ENCODE data around the gene ANO10.

- no peak for TF ChIP-seq CTCF (conservative IDR thresholded peaks at IDR 0.05 in 1 of 2, IDR thresholded peaks at IDR 0.05 in 1 of 2; ENCODE audit: extremely low read depth in 1 of 2, insufficient read depth in 1 of 2, low read depth in 1 of 2, low read length in 2 of 2)
- no peak for TF ChIP-seq EZH2 (IDR thresholded peaks at IDR 0.05; ENCODE audit: borderline replicate concordance, low read length)
These were observed 290.4 kb downstream of the ANO10 start for GRCh38 chr3:43331381-43331780.
